ENCODE data around the gene SLC9A7.

DNA sequence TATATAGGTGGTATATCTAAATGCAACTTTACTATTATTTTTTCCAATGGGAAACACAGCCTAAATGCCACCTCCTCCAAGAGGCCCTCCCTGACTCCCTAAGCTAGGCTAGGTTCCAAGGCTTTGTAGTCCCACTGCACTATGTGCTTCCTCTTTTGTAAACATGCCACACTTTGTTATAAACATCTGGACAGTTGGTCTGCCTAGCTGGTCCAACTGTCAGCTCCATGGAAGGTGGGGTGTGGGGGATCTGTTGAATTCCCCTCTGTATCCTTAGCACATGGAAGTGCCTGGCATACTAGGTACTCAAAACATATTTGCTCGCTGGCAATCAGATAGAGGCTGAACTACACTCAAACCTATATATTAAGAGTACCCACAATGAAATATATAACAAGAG is 63.4 kb downstream of the SLC9A7 start:
- TF ChIP-seq TCF7L2 (IDR thresholded peaks at IDR 0.05; ENCODE audit: borderline replicate concordance, low read depth, low read length) (no peak), ZNF174 (tag by site-specific recombination; IDR thresholded peaks at IDR 0.05) (no peak), ZBTB17 (tag by site-specific recombination; IDR thresholded peaks at IDR 0.05) (no peak), MZF1 (tag by site-specific recombination; IDR thresholded peaks at IDR 0.05; ENCODE audit: borderline replicate concordance) (no peak), ZNF223 (tag by site-specific recombination; IDR thresholded peaks at IDR 0.05) (no peak), ZNF768 (tag by site-specific recombination; IDR thresholded peaks at IDR 0.05) (no peak), BCL11B (tag by site-specific recombination; IDR thresholded peaks at IDR 0.05; ENCODE audit: low read depth) (no peak)
- TF ChIP-seq, protein P1, sequence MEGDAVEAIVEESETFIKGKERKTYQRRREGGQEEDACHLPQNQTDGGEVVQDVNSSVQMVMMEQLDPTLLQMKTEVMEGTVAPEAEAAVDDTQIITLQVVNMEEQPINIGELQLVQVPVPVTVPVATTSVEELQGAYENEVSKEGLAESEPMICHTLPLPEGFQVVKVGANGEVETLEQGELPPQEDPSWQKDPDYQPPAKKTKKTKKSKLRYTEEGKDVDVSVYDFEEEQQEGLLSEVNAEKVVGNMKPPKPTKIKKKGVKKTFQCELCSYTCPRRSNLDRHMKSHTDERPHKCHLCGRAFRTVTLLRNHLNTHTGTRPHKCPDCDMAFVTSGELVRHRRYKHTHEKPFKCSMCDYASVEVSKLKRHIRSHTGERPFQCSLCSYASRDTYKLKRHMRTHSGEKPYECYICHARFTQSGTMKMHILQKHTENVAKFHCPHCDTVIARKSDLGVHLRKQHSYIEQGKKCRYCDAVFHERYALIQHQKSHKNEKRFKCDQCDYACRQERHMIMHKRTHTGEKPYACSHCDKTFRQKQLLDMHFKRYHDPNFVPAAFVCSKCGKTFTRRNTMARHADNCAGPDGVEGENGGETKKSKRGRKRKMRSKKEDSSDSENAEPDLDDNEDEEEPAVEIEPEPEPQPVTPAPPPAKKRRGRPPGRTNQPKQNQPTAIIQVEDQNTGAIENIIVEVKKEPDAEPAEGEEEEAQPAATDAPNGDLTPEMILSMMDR (tag by site-specific recombination; IDR thresholded peaks at IDR 0.05), result no peak
- TF ChIP-seq, protein P2, sequence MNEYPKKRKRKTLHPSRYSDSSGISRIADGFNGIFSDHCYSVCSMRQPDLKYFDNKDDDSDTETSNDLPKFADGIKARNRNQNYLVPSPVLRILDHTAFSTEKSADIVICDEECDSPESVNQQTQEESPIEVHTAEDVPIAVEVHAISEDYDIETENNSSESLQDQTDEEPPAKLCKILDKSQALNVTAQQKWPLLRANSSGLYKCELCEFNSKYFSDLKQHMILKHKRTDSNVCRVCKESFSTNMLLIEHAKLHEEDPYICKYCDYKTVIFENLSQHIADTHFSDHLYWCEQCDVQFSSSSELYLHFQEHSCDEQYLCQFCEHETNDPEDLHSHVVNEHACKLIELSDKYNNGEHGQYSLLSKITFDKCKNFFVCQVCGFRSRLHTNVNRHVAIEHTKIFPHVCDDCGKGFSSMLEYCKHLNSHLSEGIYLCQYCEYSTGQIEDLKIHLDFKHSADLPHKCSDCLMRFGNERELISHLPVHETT (tag by site-specific recombination; IDR thresholded peaks at IDR 0.05), result no peak
